Transverse colon (tissue), 4 donors: ENCODE data around the gene KCTD1. TPM values are rescaled to one million over a fixed set of nuclear protein-coding genes. Genes with fewer than 3 reads are reported as not detected.

Source experiments
- DNase-seq: peaks from one replicate; pipeline ENCODE4 v3.0.0-alpha.2; 2019
- H3K27ac ChIP-seq, 4 donors: fragments of 200-600 bp; sonication (generic); 2 replicates each; pipeline ENCODE4 v1.5.1; 2016 to 2018; ENCODE audit warnings: inconsistent platforms in 4 of 4
- H3K27me3 ChIP-seq: fragments of 200-600 bp; sonication (generic); 2 replicates; pipeline ENCODE4 v1.5.1; 2017; ENCODE audit warnings: inconsistent platforms
- H3K36me3 ChIP-seq, 4 donors: fragments of 200-600 bp; sonication (generic); 2 replicates each; pipeline ENCODE4 v1.5.1; 2017 to 2019; ENCODE audit warnings: inconsistent platforms in 4 of 4
- H3K4me1 ChIP-seq, 4 donors: fragments of 200-600 bp; sonication (generic); 2 replicates each; pipeline ENCODE4 v1.5.1; 2017 to 2020; ENCODE audit warnings: inconsistent platforms in 4 of 4
- H3K4me3 ChIP-seq, 4 donors: fragments of 200-600 bp; sonication (generic); 1 replicate in 1 of 4; 2 replicates in 3 of 4; pipeline versions ENCODE4 v1.5.1 to v1.6.1; 2017 to 2019; ENCODE audit warnings: inconsistent platforms in 4 of 4
- H3K9me3 ChIP-seq, 2 donors: fragments of 200-600 bp; sonication (generic); 2 replicates each; pipeline ENCODE4 v1.5.1; 2017 to 2019; ENCODE audit warnings: inconsistent platforms in 2 of 2
- CTCF ChIP-seq, 5 experiments: fragments of 200-600 bp in 3 of 5; fragments of 450-650 bp in 2 of 5; sonication (generic) in 3 of 5; IDR thresholded peaks; 1 replicate in 2 of 5; 2 replicates in 3 of 5; pipeline ENCODE4 v1.5.1; 2016 to 2017; ENCODE audit warnings: antibody characterized with exemption in 5 of 5, inconsistent platforms in 3 of 5, mild to moderate bottlenecking in 2 of 5, moderate library complexity in 1 of 5
- EP300 ChIP-seq: sonication (generic); formaldehyde crosslinking; IDR thresholded peaks from one replicate; pipeline ENCODE4 v1.6.1; 2017; ENCODE audit warnings: antibody characterized with exemption, low read depth
- POLR2A ChIP-seq: fragments of 450-650 bp; IDR thresholded peaks from one replicate; pipeline ENCODE4 v1.6.1; 2016; ENCODE audit warnings: antibody characterized with exemption, mild to moderate bottlenecking, moderate library complexity
- POLR2AphosphoS5 ChIP-seq, 3 donors: sonication (generic); formaldehyde crosslinking; IDR thresholded peaks; one replicate each; pipeline ENCODE4 v1.6.1; 2016; ENCODE audit warnings: antibody characterized with exemption in 3 of 3
- WGBS, 2 donors: methylation state at CpG; one replicate each; pipeline ENCODE4 v1.1.5; 2018; ENCODE audit warnings: low coverage in 1 of 2; 5-methylcytosine and 5-hydroxymethylcytosine counted together
- in situ Hi-C, 4 donors: fragments of 200-750 bp; cut with MboI; loops; one replicate each; pipeline versions ENCODE4 v1.15.0 to v1.15.1; 2017; ENCODE audit warnings: low sequenced_read_pairs in 3 of 4, low pct_ligation_motif_present in 1 of 4, low pct_unique_long_range_greater_than_20kb in 1 of 4
- intact Hi-C: fragments of 100-400 bp; cut with DNase I; formaldehyde crosslinking; loops from one replicate; pipeline ENCODE4 v1.15.1; 2023; ENCODE audit warnings: low total_unique reads
- total RNA-seq, 4 donors: library from RNA; depleted of rRNA; stranded (reverse); fragments of >200 nt; gene quantifications; one replicate each; pipeline ENCODE4 v1.1.0, GENCODE V29; 2016

Gene KCTD1
- total RNA-seq, 4 donors from 2014 or later: 9.0 to 42.3 (median 13.5) TPM

GRCh38 chr18:26579941-26580618 is 31.7 kb upstream of the KCTD1 start:
- peak; percentile 27 for DNase-seq
- peaks cover 23% of the 10 kb centered on the region for H3K27me3 ChIP-seq
- H3K36me3 ChIP-seq: no peaks in the 10 kb centered on the region
- intact Hi-C loops: no loop called here
- no peak overlapping the region for H3K4me3 ChIP-seq
- 38 to 59% methylated on average over 1 to 6 of the region's 6 CpGs for WGBS, 2 donors
- in situ Hi-C loops: no loop called here
- TF ChIP-seq POLR2AphosphoS5 (IDR thresholded peaks at IDR 0.05) (no peak), EP300 (no peak), CTCF (IDR thresholded peaks at IDR 0.05) (no peak), POLR2A (no peak)
- H3K9me3 ChIP-seq: no peaks in the 10 kb centered on the region
- H3K4me1 ChIP-seq: peaks cover 0 to 11% (median 7%) of the 10 kb centered on the region in 4 donors
- no peak overlapping the region for H3K27ac ChIP-seq

GRCh38 chr18:26575865-26576217 is 27.5 kb upstream of the KCTD1 start:
- intact Hi-C loops (no loop called here), in situ Hi-C loops (no loop called here)
- 31 to 35% methylated on average over 7 to 8 of the region's 8 CpGs for WGBS, 2 donors
- no peak for DNase-seq
- Histone ChIP-seq H3K27me3 (peaks cover 35% of the 10 kb centered on the region), H3K27ac (no peak overlapping the region), H3K4me1 (peaks cover 0 to 12% (median 7%) of the 10 kb centered on the region in 4 donors), H3K36me3 (no peaks in the 10 kb centered on the region), H3K4me3 (peak overlapping the region in 2 of 4 donors; percentile 17 to 45), H3K9me3 (no peaks in the 10 kb centered on the region)
- TF ChIP-seq POLR2AphosphoS5 (IDR thresholded peaks at IDR 0.05) (no peak), CTCF (IDR thresholded peaks at IDR 0.05) (no peak), EP300 (no peak), POLR2A (no peak)

GRCh38 chr18:26574958-26575864 is 26.9 kb upstream of the KCTD1 start:
- peaks cover 0 to 12% (median 7%) of the 10 kb centered on the region in 4 donors for H3K4me1 ChIP-seq
- no peaks in the 10 kb centered on the region for H3K9me3 ChIP-seq
- in situ Hi-C loops (no loop called here), intact Hi-C loops (no loop called here)
- peaks cover 35% of the 10 kb centered on the region for H3K27me3 ChIP-seq
- WGBS, 2 donors: 8 to 9% methylated on average over 5 to 27 of the region's 27 CpGs
- peak overlapping the region in 3 of 4 donors; percentile 17 to 45 (median 32) for H3K4me3 ChIP-seq
- no peak for TF ChIP-seq EP300
- TF ChIP-seq POLR2A: no peak
- no peak for TF ChIP-seq POLR2AphosphoS5 (IDR thresholded peaks at IDR 0.05)
- no peak for TF ChIP-seq CTCF (IDR thresholded peaks at IDR 0.05)
- peak; percentile 32 for DNase-seq
- no peak overlapping the region for H3K27ac ChIP-seq
- H3K36me3 ChIP-seq: no peaks in the 10 kb centered on the region

GRCh38 chr18:26568926-26569665 is 20.7 kb upstream of the KCTD1 start:
- DNase-seq: no peak
- no peak overlapping the region for H3K27ac ChIP-seq
- no peak overlapping the region for H3K4me3 ChIP-seq
- no peaks in the 10 kb centered on the region for H3K36me3 ChIP-seq
- no peaks in the 10 kb centered on the region for H3K9me3 ChIP-seq
- in situ Hi-C loops: no loop called here
- TF ChIP-seq EP300: no peak
- no peak for TF ChIP-seq POLR2A
- TF ChIP-seq POLR2AphosphoS5 (IDR thresholded peaks at IDR 0.05): no peak
- TF ChIP-seq CTCF (IDR thresholded peaks at IDR 0.05): no peak
- 51 to 63% methylated on average over 4 to 5 of the region's 5 CpGs for WGBS, 2 donors
- intact Hi-C loops: no loop called here
- H3K4me1 ChIP-seq: peaks cover 0 to 7% (median 0%) of the 10 kb centered on the region in 4 donors
- peaks cover 3% of the 10 kb centered on the region for H3K27me3 ChIP-seq
